Erythroblast (primary cell): ENCODE measurements around the gene PCLO.

Experiments
- GATA1 ChIP-seq: IDR thresholded peaks from 2 replicates; pipeline ENCODE4 v1.6.1; 2011; ENCODE audit warnings: low read depth, mild to moderate bottlenecking, control low read depth, low read length, moderate library complexity
- POLR2A ChIP-seq: IDR thresholded peaks from 2 replicates; pipeline ENCODE4 v1.6.1; 2011; ENCODE audit warnings: mild to moderate bottlenecking, low read length

DNA sequence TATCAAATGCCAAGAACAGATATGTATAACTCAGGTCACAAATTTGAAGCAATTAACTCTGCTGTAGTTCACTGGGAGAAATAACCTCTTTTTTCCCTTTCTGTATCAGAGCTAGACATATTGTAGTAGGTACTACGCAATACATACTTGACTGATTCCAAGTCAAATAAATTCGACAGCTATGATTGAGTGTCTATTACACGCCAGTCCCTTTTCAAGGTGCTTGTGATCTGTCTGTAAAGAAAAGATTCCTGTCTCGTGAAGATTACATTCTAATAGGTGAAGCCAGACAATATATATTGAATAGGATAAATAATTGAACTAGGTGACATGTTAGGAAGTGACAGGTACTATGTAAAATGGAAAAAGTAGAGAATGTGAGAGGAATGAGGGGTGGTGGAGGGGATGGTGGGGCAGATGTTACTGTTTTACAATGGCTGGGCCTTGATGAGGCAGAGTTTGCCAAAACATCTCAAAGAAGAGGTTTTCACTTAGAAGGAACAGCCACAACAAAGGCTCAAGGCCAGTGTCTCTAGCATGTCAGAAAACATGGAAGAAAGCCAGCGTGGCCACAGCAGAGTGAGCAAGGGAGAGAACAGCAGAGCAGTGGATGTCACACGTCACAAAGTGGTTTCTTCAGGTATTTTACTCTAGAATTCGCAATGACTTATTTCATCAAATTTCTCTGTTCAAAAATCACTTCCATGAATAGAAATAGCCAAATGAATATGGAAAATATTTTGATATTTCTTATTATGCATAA is 436.5 kb downstream of the PCLO start:
- no peak for TF ChIP-seq POLR2A
- no peak for TF ChIP-seq GATA1
